Transverse colon (tissue), 4 donors: ENCODE data around the gene ZNF681. TPM values are rescaled to one million over a fixed set of nuclear protein-coding genes. Genes with fewer than 3 reads are reported as not detected.

Experiments
- DNase-seq: peaks from one replicate; pipeline ENCODE4 v3.0.0-alpha.2; 2019
- H3K27ac ChIP-seq, 4 donors: fragments of 200-600 bp; sonication (generic); 2 replicates each; pipeline ENCODE4 v1.5.1; 2016 to 2018; ENCODE audit warnings: inconsistent platforms in 4 of 4
- H3K27me3 ChIP-seq: fragments of 200-600 bp; sonication (generic); 2 replicates; pipeline ENCODE4 v1.5.1; 2017; ENCODE audit warnings: inconsistent platforms
- H3K36me3 ChIP-seq, 4 donors: fragments of 200-600 bp; sonication (generic); 2 replicates each; pipeline ENCODE4 v1.5.1; 2017 to 2019; ENCODE audit warnings: inconsistent platforms in 4 of 4
- H3K4me1 ChIP-seq, 4 donors: fragments of 200-600 bp; sonication (generic); 2 replicates each; pipeline ENCODE4 v1.5.1; 2017 to 2020; ENCODE audit warnings: inconsistent platforms in 4 of 4
- H3K4me3 ChIP-seq, 4 donors: fragments of 200-600 bp; sonication (generic); 1 replicate in 1 of 4; 2 replicates in 3 of 4; pipeline versions ENCODE4 v1.5.1 to v1.6.1; 2017 to 2019; ENCODE audit warnings: inconsistent platforms in 4 of 4
- H3K9me3 ChIP-seq, 2 donors: fragments of 200-600 bp; sonication (generic); 2 replicates each; pipeline ENCODE4 v1.5.1; 2017 to 2019; ENCODE audit warnings: inconsistent platforms in 2 of 2
- EP300 ChIP-seq: sonication (generic); formaldehyde crosslinking; IDR thresholded peaks from one replicate; pipeline ENCODE4 v1.6.1; 2017; ENCODE audit warnings: antibody characterized with exemption, low read depth
- POLR2A ChIP-seq: fragments of 450-650 bp; IDR thresholded peaks from one replicate; pipeline ENCODE4 v1.6.1; 2016; ENCODE audit warnings: antibody characterized with exemption, mild to moderate bottlenecking, moderate library complexity
- POLR2AphosphoS5 ChIP-seq, 3 donors: sonication (generic); formaldehyde crosslinking; IDR thresholded peaks; one replicate each; pipeline ENCODE4 v1.6.1; 2016; ENCODE audit warnings: antibody characterized with exemption in 3 of 3
- WGBS, 2 donors: methylation state at CpG; one replicate each; pipeline ENCODE4 v1.1.5; 2018; ENCODE audit warnings: low coverage in 1 of 2; 5-methylcytosine and 5-hydroxymethylcytosine counted together
- in situ Hi-C, 4 donors: fragments of 200-750 bp; cut with MboI; loops; one replicate each; pipeline versions ENCODE4 v1.15.0 to v1.15.1; 2017; ENCODE audit warnings: low sequenced_read_pairs in 3 of 4, low pct_ligation_motif_present in 1 of 4, low pct_unique_long_range_greater_than_20kb in 1 of 4
- intact Hi-C: fragments of 100-400 bp; cut with DNase I; formaldehyde crosslinking; loops from one replicate; pipeline ENCODE4 v1.15.1; 2023; ENCODE audit warnings: low total_unique reads
- total RNA-seq, 4 donors: library from RNA; depleted of rRNA; stranded (reverse); fragments of >200 nt; gene quantifications; one replicate each; pipeline ENCODE4 v1.1.0, GENCODE V29; 2016
- TF ChIP-seq, protein P1 (sequence below), 5 experiments: fragments of 200-600 bp in 3 of 5; fragments of 450-650 bp in 2 of 5; sonication (generic) in 3 of 5; IDR thresholded peaks; 1 replicate in 2 of 5; 2 replicates in 3 of 5; pipeline ENCODE4 v1.5.1; 2016 to 2017; ENCODE audit warnings: antibody characterized with exemption in 5 of 5, inconsistent platforms in 3 of 5, mild to moderate bottlenecking in 2 of 5, moderate library complexity in 1 of 5

The ZNF681 gene
- total RNA-seq, 4 donors from 2014 or later: 0.40 to 2.9 (median 1.5) TPM

DNA sequence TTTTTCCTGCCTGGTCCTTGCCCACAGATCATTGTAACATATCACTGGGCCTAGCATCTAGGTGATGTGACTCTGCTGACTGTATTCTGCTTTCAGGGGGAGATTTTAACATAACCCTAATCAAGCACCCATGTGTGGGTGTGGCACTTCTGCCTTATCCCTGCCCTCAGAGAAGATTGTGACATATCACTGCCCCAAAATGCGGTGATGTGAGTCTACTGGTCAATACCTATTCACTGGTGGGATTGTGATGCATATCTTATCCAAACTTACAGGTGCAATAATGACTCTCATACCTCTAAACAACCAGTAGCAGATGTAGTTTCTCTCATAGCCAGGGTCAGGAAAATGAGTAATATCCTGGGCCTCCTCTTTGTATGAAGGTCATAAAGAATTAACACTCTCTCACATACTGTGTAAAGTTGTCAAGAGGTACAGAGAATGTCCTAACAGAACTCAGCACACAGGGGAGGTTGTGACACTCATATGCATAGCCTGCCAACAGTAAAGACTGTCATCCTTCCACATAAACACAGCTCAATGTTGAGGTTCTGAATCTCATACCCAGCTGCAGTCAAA is 12.1 kb upstream of the ZNF681 start:
- no peak for TF ChIP-seq POLR2A
- no peak for TF ChIP-seq POLR2AphosphoS5 (IDR thresholded peaks at IDR 0.05)
- TF ChIP-seq, protein P1, sequence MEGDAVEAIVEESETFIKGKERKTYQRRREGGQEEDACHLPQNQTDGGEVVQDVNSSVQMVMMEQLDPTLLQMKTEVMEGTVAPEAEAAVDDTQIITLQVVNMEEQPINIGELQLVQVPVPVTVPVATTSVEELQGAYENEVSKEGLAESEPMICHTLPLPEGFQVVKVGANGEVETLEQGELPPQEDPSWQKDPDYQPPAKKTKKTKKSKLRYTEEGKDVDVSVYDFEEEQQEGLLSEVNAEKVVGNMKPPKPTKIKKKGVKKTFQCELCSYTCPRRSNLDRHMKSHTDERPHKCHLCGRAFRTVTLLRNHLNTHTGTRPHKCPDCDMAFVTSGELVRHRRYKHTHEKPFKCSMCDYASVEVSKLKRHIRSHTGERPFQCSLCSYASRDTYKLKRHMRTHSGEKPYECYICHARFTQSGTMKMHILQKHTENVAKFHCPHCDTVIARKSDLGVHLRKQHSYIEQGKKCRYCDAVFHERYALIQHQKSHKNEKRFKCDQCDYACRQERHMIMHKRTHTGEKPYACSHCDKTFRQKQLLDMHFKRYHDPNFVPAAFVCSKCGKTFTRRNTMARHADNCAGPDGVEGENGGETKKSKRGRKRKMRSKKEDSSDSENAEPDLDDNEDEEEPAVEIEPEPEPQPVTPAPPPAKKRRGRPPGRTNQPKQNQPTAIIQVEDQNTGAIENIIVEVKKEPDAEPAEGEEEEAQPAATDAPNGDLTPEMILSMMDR (IDR thresholded peaks at IDR 0.05): no peak
- DNase-seq: no peak
- no peaks in the 10 kb centered on the region for H3K36me3 ChIP-seq
- no peaks in the 10 kb centered on the region for H3K27me3 ChIP-seq
- intact Hi-C loops: no loop called here
- H3K4me1 ChIP-seq: no peaks in the 10 kb centered on the region
- H3K27ac ChIP-seq: no peak overlapping the region
- H3K9me3 ChIP-seq: no peaks in the 10 kb centered on the region
- in situ Hi-C loops: no loop called here
- H3K4me3 ChIP-seq: no peak overlapping the region
- 86 to 88% methylated on average over 1 of the region's 1 CpG for WGBS, 2 donors

DNA sequence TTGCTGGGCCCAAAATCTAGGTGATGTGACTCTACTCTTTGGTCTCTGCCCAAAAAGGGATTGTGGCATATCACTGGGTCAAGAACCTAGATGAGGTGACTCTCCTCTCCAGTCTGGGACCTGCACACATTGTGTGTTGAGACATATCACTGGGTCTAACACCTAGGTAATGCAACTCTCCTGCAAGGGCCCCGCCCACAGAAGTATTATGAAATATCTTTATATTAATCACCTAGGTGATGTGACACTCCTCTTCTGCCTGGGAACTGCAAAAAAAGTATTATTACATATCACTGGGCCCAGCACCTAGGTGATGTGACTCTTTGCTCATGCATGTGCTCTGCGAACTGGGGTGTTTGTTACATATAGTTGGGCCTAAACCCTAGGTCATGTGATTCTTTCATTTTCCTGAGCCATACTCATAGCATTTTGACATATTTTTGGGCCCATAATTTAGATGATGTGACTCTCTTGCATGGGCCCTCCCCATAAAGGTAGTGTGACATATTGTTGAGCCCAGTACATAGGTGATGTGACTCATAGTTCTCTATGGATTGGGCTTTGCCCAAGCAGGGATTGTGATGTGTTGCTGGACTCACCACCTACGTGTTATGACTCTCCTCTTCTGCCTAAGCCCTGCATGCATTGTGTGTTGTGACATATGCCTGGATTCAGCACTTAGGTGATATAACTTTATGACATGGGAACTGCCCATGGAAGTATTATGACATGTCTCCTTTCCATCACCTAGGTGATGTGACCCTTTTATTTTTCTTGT is 11.2 kb upstream of the ZNF681 start:
- no peaks in the 10 kb centered on the region for H3K27me3 ChIP-seq
- in situ Hi-C loops (no loop called here), intact Hi-C loops (no loop called here)
- H3K27ac ChIP-seq: no peak overlapping the region
- no peaks in the 10 kb centered on the region for H3K9me3 ChIP-seq
- no peaks in the 10 kb centered on the region for H3K4me1 ChIP-seq
- H3K36me3 ChIP-seq: no peaks in the 10 kb centered on the region
- 94 to 100% methylated on average over 1 to 3 of the region's 3 CpGs for WGBS, 2 donors
- no peak for TF ChIP-seq EP300
- no peak for TF ChIP-seq POLR2AphosphoS5 (IDR thresholded peaks at IDR 0.05)
- no peak for TF ChIP-seq POLR2A
- TF ChIP-seq, protein P1 (IDR thresholded peaks at IDR 0.05): no peak
- no peak overlapping the region for H3K4me3 ChIP-seq
- DNase-seq: no peak

DNA sequence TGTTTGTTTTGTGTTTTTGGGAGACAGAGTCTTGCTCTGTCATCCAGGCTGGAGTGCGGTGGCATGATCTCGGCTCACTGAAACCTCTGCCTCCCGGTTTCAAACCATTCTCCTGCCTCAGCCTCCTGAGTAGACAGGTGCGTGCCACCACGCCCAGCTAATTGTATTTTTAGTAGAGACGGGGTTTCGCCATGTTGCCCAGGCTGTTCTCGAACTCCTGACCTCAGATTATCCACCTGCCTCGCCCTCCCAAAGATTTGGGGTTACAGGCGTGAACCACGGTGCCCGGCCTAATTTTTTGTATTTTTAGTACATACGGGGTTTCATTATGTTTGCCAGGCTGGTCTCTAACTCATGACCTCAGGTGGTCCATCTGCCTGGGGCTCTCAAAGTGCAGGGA is 8.3 kb upstream of the ZNF681 start:
- no peak overlapping the region for H3K4me3 ChIP-seq
- H3K27ac ChIP-seq: no peak overlapping the region
- no peaks in the 10 kb centered on the region for H3K36me3 ChIP-seq
- no peaks in the 10 kb centered on the region for H3K9me3 ChIP-seq
- TF ChIP-seq POLR2A (no peak), EP300 (no peak), POLR2AphosphoS5 (IDR thresholded peaks at IDR 0.05) (no peak)
- TF ChIP-seq, protein P1 (IDR thresholded peaks at IDR 0.05): no peak
- DNase-seq: no peak
- no peaks in the 10 kb centered on the region for H3K27me3 ChIP-seq
- intact Hi-C loops: no loop called here
- 88 to 100% methylated on average over 1 to 13 of the region's 13 CpGs for WGBS, 2 donors
- in situ Hi-C loops: no loop called here
- peaks cover 0 to 11% (median 0%) of the 10 kb centered on the region in 4 donors for H3K4me1 ChIP-seq

DNA sequence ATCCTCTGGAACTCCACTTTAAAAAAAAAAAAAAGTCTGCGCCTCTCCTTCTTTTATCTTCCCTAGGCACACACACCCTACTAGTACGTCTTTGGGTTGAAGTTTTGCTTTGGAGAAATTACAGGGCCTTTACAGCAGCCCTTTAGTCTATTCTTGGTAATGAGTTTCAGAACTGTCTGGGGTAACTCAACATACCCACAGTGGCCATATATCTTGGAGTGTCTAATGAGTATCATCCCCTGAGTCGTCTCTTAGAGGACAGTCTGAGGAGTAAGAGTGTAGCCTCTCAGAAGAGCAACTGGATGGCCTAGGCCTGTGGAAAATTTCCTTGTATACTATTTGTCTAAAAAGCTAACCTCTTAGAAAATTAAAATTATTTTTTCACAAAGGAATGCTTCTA is 6.1 kb upstream of the ZNF681 start:
- H3K9me3 ChIP-seq: no peaks in the 10 kb centered on the region
- intact Hi-C loops (no loop called here), in situ Hi-C loops (no loop called here)
- peaks cover 0 to 11% (median 0%) of the 10 kb centered on the region in 4 donors for H3K4me1 ChIP-seq
- TF ChIP-seq, protein P1 (IDR thresholded peaks at IDR 0.05): no peak
- TF ChIP-seq EP300 (no peak), POLR2AphosphoS5 (IDR thresholded peaks at IDR 0.05) (no peak), POLR2A (no peak)
- 88 to 90% methylated on average over 2 to 3 of the region's 3 CpGs for WGBS, 2 donors
- H3K4me3 ChIP-seq: no peak overlapping the region
- DNase-seq: no peak
- H3K27ac ChIP-seq: peak overlapping the region in 1 of 4 donors; percentile 89
- H3K27me3 ChIP-seq: no peaks in the 10 kb centered on the region
- H3K36me3 ChIP-seq: no peaks in the 10 kb centered on the region
